ENCODE measurements around the gene MCM10. TPM values are rescaled to one million over a fixed set of nuclear protein-coding genes. Genes with fewer than 3 reads are reported as not detected.

MCM10 gene
- total RNA-seq, 1 donor from 2014 or later: 76.3 TPM

DNA sequence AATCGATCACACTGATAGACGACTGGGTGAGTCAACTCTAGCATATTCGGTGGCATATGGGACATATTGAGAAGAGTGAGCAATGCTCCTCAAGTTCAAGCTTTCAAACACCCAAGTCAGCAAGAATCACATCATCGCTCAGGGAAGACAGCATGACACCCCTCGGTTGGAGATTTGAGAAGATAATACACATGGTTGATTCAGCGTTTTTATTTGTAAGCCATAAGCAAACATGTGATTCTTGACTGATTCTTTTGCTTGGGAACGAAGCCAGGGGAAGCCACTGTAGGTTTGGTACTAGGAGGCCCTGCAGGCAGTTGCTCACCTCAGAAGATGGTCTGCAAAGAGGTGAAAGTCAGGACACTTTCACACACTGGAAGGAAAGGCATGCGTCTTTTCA, 60.2 kb downstream of the MCM10 start:
- no peaks in the 10 kb centered on the region for H3K36me3 Mint-ChIP-seq (ENCODE audit: low read depth)

DNA sequence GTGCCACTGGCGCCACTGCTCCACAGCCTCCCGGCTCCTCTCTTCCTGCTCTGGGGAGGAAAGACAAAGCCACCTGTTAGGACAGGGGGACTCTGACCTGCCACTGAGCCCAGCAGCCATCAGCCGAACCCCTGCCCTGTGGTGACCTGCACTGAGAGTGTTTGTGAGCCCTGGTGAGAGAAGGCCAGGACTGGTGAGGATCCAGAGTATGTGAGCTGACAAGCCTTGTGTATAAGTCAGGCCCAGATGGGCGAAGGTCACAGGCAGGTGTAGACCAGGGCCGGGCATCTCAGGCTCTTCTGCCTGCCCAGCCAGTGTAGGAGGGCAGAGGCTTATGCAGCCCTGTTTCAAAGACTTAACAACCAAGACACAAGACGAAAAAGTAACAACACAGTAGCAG, 60.8 kb downstream of the MCM10 start:
- no peak overlapping the region for H3K27ac Mint-ChIP-seq (ENCODE audit: unreplicated experiment)
- no peak overlapping the region for H3K4me3 Mint-ChIP-seq

More for the DNA sequence above, 60.2 kb downstream of the MCM10 start:
- Mint-ChIP-seq H3K27ac (ENCODE audit: unreplicated experiment) (no peak overlapping the region), H3K27me3 (ENCODE audit: low read depth) (no peaks in the 10 kb centered on the region), H3K4me1 (peaks cover 6% of the 10 kb centered on the region), H3K4me3 (no peak overlapping the region), H3K9me3 (no peaks in the 10 kb centered on the region)
- no peak for DNase-seq (ENCODE audit: low read depth, low spot score)
- TF ChIP-seq, protein P1, sequence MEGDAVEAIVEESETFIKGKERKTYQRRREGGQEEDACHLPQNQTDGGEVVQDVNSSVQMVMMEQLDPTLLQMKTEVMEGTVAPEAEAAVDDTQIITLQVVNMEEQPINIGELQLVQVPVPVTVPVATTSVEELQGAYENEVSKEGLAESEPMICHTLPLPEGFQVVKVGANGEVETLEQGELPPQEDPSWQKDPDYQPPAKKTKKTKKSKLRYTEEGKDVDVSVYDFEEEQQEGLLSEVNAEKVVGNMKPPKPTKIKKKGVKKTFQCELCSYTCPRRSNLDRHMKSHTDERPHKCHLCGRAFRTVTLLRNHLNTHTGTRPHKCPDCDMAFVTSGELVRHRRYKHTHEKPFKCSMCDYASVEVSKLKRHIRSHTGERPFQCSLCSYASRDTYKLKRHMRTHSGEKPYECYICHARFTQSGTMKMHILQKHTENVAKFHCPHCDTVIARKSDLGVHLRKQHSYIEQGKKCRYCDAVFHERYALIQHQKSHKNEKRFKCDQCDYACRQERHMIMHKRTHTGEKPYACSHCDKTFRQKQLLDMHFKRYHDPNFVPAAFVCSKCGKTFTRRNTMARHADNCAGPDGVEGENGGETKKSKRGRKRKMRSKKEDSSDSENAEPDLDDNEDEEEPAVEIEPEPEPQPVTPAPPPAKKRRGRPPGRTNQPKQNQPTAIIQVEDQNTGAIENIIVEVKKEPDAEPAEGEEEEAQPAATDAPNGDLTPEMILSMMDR (conservative IDR thresholded peaks at IDR 0.05): no peak

DNA sequence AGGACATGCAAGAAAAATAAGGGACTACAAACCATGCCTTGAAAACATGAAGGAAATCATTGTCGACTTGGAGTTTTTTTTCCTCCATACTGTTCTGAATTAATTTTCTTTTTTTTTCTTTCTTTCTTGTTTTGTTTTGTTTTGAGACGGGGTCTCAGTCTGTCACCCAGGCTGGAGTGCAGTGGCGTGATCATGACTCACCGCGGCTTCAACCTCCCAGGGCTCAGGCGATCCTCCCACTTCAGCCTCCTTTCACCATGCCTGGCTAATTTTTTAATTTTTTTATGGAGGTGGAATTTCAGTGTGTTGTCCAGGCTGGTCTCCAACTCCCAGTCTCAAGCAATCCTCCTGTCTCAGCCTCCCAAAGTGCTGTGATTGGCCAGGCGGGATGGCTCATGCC, 61.2 kb downstream of the MCM10 start:
- Mint-ChIP-seq H3K36me3 (ENCODE audit: low read depth) (no peaks in the 10 kb centered on the region), H3K9me3 (no peaks in the 10 kb centered on the region), H3K4me3 (no peak overlapping the region), H3K27ac (ENCODE audit: unreplicated experiment) (no peak overlapping the region), H3K4me1 (peaks cover 6% of the 10 kb centered on the region), H3K27me3 (ENCODE audit: low read depth) (no peaks in the 10 kb centered on the region)
- TF ChIP-seq, protein P1 (conservative IDR thresholded peaks at IDR 0.05): no peak
- DNase-seq (ENCODE audit: low read depth, low spot score): no peak

More for the DNA sequence above, 60.8 kb downstream of the MCM10 start:
- Mint-ChIP-seq H3K36me3 (ENCODE audit: low read depth) (no peaks in the 10 kb centered on the region), H3K4me1 (peaks cover 6% of the 10 kb centered on the region), H3K9me3 (no peaks in the 10 kb centered on the region), H3K27me3 (ENCODE audit: low read depth) (no peaks in the 10 kb centered on the region)
- TF ChIP-seq, protein P1 (conservative IDR thresholded peaks at IDR 0.05): no peak
- DNase-seq (ENCODE audit: low read depth, low spot score): no peak

DNA sequence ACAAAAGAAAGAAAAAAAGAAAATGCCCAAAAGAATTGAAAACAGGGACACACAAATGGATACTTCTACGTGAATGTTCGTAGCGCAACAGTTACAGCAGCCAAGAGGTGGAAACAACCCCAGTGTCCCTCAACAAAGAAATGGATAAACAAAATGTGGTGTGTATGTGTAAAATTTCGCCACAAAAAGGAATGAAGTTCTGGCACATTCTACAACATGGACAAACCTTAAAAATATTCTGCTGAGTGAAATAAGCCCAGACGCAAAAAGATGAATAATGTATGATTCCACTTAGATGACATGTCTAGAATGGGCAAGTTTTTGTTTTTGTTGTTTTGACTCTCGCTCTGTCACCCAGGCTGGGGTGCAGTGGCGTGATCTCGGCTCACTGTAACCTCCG, 61.9 kb downstream of the MCM10 start:
- TF ChIP-seq, protein P1 (conservative IDR thresholded peaks at IDR 0.05): no peak
- H3K4me3 Mint-ChIP-seq: no peak overlapping the region
- DNase-seq (ENCODE audit: low read depth, low spot score): no peak
- peaks cover 6% of the 10 kb centered on the region for H3K4me1 Mint-ChIP-seq
- no peaks in the 10 kb centered on the region for H3K27me3 Mint-ChIP-seq (ENCODE audit: low read depth)
- H3K36me3 Mint-ChIP-seq (ENCODE audit: low read depth): no peaks in the 10 kb centered on the region
- H3K9me3 Mint-ChIP-seq: no peaks in the 10 kb centered on the region
- H3K27ac Mint-ChIP-seq (ENCODE audit: unreplicated experiment): no peak overlapping the region

DNA sequence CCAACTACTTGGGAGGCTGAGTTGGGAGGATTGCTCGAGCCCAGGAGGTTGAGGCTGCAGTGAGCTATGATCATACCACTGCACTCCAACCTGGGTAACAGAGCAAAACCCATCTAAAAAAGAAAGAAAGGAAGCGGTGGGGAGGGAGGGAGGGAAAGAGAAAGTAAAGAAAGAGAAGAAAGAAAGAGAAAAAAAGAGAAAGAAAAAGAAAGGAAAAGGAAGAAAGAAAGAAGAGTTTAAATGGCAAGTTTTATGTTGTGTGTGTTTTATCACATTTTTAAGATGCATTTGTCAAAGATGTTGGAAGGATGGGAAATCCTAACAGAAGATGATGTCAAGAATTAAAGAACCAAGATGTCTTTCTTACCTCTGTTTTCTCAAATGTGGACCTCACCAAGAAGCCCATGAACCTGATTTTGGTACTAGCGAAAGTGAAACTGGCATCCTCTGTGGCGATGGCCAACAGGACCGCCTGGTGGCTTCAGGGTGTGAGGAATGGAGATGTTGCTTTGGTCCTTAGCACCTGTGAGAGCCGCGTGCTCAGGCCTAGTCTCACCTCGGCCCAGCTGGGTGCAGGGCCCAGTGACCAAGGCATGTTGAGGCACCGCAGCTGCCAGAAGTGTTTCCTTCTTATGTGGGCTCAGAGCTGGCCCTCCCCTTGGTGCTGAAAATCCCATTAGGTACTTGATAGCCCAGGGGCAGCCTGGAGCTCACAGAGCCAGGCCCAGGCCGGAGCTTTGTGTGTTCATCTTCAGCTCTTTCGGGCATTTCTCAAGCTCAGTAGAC, 63.0 kb downstream of the MCM10 start:
- H3K27me3 Mint-ChIP-seq (ENCODE audit: low read depth): no peaks in the 10 kb centered on the region
- peaks cover 5% of the 10 kb centered on the region for H3K4me1 Mint-ChIP-seq
- no peaks in the 10 kb centered on the region for H3K9me3 Mint-ChIP-seq
- TF ChIP-seq, protein P1 (conservative IDR thresholded peaks at IDR 0.05): no peak
- H3K4me3 Mint-ChIP-seq: no peak overlapping the region
- DNase-seq (ENCODE audit: low read depth, low spot score): no peak
- no peaks in the 10 kb centered on the region for H3K36me3 Mint-ChIP-seq (ENCODE audit: low read depth)
- no peak overlapping the region for H3K27ac Mint-ChIP-seq (ENCODE audit: unreplicated experiment)

Data from neural crest cell (in vitro differentiated cells).